IPS-NIHi11 (cell line): ENCODE results near the gene LRRC4C.

Source experiments
- DNase-seq: peaks from one replicate; pipeline ENCODE4 v3.0.0; 2012; ENCODE audit warnings: mixed read lengths, low spot score

Gene LRRC4C

DNA sequence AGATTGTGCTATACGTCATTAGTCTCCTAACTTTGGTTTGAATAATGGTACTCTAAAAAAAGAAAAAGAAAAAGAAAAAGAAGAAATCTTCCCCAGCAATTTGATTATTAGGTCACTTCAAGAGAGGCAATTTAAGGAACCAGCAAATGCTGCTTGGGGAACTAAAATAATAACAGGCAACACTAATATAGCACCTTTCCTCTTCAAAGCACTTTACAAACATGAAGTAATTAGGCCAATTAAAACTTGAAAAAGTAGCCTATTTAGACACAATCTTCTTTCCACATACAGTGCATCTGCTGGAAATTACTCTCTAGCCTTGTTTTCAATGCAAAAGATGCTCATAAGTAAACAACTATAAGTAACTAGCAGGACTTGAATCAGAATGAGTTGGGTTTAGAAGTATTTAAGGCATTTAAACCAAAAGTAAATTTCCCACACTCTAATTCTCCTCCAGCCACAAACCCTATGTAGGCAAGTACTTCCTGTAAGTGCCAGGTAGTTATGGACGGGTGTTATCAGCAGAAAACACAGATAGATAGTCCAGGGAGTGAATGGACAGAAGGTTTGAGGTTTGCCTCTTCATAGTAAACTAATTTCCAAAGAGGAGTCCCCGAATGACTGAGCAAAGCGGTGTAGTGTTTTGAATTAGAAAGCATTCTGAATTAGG is 44.5 kb downstream of the LRRC4C start:
- no peak for DNase-seq

DNA sequence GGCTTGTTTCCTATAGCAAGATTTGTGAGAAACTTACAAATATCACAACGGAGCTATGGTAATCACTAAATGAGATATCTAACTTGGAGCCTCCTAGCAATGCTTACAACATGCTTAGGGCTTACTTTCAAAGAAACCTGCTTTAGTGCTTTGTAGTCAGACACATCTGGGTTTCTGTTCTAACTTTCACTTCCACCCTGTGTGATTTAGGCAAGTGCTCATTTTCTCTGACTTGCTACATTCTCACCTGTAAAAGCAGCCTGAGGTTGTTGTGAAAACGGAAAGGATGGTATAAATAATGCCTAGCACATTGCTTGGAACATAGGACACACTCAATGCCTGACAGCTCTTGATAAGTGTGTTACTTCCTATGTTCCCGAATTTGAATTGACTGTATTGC is 45.6 kb downstream of the LRRC4C start:
- DNase-seq = no peak

DNA sequence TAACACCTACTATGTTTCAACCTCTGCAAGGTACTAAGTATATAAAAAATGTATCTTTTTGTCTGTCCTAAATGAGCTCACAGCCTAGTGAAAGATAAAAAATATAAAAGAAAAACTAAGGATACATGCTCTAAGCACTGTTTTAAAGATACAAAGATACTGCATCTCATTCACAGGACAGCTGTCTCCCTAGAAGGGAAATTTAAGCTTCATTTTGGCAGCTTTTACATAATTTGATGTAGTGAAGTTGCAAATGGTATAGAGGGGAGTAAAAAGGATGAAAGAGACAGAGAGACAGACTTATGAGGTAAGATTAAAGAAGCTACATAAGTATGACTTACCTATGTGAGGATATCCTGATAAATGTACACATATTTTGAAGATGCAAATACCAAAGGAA is 53.6 kb downstream of the LRRC4C start:
- no peak for DNase-seq

DNA sequence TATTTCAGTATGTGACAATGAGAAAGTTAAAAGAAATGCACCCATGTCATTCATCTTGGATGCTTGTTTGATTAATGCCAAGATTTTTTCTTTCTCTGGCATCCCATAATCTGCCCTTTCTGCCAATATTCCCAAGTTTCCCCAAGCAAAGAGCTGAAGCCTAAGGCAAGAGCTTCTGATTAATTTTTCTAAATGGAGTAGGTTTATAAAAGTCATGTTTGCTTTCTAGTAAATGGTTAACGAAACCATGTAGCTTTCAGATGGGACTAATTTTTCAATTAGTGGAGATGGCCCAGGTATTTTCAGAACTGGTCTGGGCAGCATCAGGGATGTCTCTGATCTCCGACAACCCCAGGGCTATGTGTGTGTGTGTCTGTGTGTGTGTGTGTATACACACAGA is 55.3 kb downstream of the LRRC4C start:
- DNase-seq = no peak

DNA sequence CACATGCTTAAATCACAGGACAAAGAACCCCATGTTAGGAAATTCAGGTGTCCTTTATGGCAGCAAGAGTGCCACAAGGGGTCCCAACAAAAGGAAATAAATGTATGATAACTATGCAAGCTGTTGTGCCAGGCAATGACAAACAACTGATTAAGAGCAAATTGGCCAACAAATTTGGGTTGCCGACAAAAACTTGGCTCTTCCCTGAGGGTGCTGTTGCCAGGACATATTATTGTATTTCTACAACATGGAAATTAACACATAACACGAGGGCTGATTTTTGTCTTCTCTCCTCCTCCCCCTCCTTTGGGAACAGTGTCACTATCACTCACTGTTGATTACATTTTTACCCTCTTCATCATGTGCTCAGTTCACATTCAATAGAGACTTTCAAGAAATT is 56.0 kb downstream of the LRRC4C start:
- DNase-seq = no peak

DNA sequence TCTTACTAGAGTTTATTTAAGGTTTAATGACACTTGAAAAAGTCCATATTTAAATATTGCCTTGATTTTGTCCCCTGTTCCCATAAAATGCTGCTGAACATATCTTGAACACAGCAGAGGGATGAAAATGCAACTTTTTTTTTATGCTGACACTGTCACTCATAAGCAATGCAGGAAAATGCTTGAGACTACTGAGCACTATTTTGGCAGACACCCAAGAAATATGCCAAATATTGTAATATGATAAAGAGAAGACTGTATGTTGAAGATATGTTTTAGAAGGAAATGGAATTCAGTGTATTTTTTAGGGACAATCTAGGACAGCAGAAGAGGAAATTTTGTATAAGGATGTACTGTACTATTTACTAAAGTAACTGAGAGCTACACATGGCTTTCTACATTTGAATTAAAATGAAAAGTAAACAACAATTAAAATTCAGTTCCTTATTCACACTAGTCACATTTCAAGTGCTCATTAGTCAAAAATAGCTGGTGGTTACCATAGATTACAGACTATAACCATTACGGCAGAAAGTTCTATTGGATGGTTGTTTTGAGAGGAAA is 58.6 kb downstream of the LRRC4C start:
- no peak for DNase-seq

DNA sequence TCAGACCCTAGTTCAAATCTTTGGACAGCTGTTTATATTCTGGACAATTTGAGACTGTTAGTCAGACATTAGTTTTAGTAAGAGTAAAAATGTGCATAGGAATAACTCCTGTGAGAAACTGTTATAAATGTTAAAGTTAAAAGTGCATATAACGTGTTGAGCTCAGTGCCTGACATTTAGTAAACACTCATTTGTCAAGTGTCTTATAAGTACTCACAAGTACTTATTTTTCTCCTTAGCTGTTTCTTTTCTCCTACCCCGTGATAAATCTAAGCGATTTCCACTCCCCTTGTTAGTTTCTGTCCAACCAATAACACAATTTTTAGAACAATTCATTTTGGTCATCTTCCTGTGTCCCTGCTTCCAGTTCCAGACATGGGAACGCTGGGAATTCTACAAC is 59.3 kb downstream of the LRRC4C start:
- DNase-seq = no peak

DNA sequence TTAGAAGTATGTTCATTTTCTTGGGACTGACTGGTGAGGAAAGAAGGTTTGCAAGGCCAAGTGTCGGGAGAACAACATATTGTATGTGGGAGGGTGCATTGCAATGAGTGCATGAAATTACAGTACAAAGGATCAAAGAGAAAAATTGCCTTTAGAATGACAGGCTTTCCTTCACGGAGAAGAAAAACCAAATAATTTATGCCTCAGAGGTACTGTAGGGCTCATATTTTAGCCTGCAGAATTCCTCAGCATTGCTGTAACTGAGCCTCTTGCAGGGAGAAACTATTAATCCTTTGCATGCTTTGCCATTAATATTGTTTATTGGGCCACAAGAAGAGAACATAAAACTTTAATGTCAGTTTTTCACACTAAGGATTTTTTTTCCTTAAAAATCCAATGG is 60.1 kb downstream of the LRRC4C start:
- no peak for DNase-seq

DNA sequence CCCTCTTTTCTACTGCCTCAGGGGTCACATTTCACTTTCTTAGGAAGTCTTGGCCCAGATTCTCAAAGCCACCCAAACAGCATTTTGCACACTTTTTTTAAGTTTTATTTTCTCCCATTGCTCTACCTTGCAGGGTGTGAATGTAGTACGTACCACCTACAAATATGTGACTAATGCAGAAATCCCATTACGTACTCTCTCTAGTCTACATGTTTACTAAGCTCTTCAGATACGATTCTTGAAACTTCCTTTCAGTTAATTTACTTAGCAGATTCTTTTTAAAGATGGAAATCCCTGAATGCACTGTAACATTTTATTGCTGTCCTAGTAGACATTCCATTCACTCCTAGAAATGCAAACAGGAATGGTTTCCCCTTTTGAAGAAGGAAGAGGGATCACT is 61.3 kb downstream of the LRRC4C start:
- DNase-seq = no peak

DNA sequence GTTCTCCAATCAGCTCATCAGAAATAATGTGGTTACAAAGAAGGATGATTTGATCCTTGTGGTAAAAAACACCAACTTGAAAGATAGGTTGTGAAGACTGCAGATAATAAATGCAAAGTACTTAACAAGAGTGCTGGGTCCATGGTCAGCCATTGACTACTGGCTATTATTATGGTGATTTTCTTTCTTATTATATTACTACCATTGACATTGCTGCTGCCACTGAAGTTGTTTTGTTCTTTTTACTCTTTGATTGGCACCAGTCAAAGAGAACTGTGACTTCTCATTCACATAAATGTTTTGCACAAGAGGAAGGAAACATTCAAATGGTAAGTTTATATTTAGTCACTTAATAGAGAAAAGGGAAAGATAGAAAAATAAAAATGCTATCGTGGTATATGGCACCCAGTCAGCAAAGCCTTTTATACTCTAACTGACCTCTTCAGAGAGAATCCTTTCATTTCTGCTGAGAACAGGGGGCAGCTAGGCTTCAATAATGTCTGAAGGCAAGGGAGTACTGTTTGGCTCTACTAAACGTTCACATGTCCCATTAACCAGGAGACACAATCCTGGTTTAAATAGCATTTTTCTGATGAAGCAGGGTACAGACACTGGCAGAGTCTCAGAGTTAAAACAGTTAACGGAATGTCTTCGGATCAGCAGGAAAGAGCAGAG is 64.8 kb downstream of the LRRC4C start:
- no peak for DNase-seq

DNA sequence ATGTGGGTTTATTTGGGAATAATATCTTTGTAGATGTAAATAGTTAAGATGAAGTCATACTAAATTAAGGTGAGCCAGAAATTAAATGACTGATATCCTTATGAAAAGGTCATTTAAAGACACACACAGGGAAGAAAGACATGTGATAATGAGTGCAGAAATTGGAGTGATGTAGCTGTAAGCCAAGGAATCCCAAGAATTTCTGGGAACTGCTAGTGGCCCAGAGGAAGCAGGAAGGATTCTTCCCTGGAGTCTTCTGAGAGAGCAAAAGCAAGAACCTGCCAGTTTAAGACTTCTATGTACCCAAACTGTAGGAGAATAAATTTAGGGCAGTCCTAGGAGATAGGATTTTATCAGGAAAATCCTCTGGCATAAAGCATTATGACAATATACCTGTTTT is 66.9 kb downstream of the LRRC4C start:
- peak; percentile 14 for DNase-seq

DNA sequence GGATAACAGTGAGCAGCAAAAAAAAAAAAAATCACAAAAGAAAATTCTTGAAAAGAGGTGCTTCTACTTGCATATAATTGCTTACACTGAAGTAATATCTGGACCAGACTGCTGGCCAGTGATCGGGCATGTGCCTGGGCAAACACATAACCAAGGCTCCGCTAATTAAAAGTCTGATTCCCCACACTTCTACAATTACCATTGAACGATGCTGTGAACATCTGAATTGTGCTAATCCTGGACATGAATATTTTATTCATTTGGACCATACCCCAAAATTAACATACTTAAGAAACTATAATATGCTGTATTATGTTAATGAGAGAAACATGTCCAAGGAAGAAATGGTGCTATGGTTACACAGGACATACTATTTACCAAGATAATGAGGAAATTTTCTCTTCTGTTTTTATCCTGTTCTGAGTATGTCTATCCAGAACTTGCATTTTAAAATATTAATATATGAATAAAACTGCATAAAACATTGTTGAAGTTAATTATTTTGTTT is 69.8 kb downstream of the LRRC4C start:
- no peak for DNase-seq

DNA sequence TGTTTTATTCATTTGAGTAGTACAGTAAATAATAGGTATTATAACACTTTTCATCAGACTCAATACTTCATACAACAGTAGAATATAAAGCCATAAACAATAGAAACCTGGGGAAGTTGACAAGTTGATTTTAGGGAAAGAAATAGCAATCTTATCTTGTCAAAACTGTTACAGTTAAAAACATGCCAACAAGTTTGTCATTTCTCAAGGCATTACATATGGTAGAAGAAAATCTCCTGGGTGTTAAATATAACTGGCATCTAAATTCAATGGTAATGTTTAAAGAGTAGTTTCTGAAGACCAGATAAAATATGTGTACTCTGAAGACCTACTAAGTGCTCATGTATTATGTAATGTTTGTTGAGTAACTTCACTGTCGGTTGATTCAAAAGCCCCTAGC is 75.1 kb downstream of the LRRC4C start:
- DNase-seq = no peak

DNA sequence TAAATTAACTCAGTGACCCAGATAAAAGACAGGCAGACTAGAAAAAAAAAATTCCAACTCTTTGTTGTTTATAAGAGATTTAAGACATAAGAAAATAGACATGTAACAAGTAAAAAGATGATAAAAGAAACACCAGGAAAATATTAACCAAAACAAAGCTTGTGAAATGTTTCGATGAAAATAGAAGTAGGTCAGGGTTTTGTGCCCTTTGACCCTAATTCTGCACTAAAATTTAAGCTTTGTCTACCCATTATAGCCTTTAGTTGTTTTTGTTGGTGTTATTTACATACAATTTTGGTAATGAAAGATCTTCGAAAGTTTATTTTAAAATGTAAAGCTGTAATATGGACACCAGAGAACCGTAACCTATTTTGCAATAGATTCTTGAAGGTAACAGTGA is 75.7 kb downstream of the LRRC4C start:
- DNase-seq = no peak

DNA sequence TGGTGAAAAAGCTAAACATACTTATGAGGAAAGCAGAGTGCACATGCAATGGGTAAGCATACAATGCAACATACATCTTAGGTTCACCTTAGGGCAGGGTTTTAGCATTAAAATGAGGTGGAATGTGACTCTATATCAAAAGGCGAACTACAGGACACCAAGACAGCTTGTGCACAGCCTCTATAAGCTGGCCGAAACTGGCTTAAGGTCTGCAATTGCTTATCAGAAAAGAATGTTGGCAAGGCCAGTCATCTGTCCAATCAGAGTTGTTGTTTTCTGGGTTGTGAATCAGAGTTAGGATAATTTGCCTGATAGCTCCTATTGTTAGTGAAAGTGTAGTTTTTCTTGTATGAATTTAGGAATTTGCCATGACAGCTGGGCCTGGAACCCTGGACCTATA is 76.5 kb downstream of the LRRC4C start:
- DNase-seq = no peak

DNA sequence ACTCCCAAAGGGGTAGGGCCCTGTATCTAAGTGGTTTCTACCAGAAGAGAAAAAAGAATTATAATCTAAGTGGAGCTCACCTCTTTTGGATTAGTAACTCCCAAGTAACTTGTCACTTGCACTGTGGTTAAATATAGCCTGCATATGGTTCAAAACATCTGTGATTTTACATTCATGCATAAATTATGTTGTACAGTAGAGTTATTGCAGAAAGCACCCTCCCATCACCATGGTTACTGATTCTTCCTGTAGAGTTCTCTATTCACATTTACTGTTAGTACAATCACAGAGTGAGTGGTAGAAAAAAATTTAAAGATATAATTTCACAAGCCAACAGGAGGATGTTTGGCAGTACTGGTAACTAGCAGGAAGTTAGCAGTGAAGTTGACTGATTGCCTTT is 80.4 kb downstream of the LRRC4C start:
- DNase-seq = no peak

DNA sequence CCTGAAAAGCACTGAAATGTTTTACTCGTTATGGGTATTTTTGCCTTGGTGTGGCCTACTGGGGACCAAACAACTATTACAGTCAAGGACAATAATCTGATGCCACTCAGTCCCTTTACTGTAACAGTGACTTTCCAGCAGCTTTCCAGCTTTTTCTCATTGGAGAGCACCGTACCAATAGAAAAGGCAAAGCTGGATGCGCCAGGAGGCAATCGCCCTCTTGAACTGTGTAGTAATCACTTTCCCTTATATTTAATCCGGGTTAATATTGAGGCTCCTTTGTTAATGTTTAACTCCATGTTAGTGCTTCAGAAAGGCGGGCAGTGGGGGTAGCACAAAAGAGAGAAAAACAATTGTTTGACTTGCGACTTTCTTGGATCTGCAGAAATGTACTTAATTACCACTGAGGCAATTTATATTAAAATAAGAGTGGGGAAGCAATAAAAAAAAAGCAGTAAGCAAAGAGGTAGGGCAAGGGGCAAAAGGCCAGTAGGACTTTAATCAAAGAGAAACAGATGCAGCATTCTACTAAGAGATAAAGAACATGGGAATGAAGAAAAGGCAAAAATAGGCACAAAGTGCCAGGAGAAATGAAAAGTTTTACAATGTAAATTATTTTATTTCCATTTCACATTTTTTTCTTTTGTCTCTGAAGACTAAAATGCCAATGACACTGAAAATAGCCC is 81.6 kb downstream of the LRRC4C start:
- DNase-seq = no peak

DNA sequence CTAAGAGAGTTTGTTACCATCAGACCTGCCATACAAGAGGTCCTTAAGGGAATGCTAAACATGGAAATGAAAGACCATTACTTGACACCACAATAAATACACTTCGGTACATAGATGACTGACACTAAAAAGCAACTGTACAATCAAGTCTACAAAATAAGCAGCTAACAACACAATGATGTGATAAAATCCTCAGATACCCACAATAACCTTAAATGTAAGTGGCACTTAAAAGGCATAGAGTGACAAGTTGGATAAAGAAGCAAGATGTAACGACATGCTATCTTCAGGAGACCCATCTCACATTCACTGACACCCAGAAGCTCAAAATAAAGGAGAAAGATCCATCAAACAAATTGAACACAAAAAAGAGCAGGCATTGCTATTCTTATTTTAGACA is 107.6 kb downstream of the LRRC4C start:
- no peak for DNase-seq

DNA sequence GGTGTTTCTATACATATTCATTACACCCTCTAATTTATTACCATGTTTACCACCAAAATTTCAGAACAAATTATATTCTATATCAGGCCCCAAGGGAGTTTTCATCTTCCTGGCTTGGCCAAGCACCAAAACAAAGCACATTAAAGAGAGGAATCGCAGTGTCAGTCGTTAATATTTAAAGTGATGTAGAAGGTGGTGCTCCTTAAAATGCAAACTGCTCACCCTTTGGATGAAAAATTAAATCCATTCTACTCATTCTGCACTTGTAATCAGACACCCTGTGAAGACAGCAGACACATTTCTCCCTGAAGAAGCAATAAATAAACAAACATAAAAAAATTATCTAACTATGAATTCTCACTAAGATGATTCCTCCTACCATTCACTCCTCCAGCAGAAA is 113.4 kb downstream of the LRRC4C start:
- no peak for DNase-seq

DNA sequence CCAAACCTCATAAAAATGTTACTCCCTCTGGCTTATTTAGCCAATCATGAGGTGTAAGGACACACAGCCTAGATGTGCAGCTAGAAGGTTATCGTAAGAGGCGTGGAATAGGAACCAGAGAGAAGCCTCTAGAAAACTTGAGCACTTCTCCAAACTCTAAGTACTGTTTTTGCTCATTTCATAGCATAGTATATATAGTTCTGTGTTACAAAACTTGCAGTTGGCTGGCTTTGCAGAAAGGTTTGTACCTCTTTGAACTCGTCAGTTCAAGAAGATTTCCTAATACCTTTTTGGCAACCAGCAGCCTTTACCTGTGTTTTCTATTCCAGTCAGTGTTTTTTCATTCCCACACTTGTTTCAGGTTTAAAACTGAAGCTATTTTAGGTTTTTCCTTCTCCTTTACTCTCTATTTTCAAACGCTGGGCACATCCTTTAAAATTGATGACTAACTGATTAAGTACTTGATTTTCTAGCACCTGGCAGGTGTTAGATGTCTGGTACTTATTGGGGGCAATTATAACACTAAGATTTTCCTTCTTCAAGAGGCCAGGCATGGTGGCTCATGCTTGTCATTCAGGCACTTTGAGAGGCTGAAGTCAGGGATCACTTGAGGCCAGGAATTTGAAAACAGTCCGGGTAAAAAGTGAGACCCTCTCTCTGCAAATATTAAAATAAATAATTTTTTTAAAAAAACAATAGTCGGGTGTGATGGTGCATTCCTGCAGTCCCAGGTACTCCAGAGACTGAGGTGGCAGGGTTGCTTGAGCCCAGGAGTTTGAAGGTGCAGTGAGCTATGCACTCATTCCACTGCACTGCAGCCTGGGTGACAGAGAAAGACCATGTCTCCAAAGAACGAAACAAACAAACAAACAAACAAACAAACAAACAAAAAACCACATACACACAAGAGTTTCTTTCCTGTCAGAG is 125.2 kb downstream of the LRRC4C start:
- no peak for DNase-seq

DNA sequence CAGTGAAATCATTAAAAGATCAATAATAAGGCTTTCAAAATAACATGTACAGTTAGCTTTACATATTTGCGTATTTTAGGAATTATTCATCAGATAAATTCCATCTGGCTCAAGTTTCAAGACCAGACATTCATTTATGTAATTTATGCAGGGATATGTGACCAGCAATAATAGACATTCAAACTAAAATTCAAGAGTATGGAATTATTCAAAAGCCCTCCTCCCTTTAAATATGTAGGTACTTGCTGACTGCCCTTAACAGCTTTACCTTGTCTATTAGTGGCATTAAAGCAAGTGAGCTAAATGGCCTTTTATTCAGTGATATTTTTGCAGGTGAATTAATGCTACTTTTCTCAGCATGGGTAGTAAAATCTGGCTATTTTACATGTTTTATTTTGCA is 126.1 kb downstream of the LRRC4C start:
- DNase-seq = no peak

DNA sequence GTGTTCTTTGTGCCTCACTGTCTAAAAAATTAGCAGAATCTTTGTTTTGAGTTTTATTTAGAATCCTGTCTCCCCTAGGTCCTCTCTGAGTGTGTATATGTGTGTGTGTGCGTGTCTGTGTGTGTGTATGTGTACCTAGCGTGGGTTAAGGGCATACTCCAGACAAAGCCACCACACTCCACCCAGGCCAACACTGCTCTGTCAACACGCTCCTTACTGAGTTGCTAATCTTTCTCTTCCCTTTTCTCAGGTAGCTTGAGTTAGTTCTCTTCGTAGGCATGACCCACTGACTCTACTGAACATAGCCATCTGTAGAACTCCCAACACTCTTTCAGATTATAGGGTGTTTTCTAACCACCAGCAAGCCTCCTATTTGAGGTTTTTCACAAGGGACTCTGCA is 131.1 kb downstream of the LRRC4C start:
- DNase-seq = no peak
